ENCODE measurements around the gene LMBR1L.

DNA sequence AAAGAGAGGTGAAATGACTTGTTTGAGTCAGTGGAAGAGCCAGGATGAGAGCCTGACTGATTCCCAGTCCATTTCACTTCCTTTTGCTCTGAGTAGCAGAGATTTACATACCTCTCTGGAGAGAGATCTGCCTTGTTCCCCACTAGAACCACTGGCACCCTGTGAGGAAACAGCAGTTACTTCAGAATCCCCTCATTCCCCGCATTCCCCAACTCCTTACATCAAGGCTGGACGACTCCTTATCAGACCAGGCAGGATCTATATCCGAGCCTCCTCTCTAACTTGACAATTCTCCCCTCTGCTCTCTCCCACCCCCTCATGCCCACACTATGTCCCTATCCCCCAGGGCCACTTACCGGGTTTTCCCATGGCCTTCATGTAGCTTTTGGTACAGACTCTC lies 44.5 kb downstream of the LMBR1L start:
- TF ChIP-seq GATA3 (IDR thresholded peaks at IDR 0.05; ENCODE audit: low read depth, low read length) (no peak), GATA2 (IDR thresholded peaks at IDR 0.05; ENCODE audit: low read depth, low read length) (no peak)
